Measurements from ENCODE around the gene SNCB.

The SNCB gene

GRCh38 chr5:176660860-176661641 lies 30.7 kb upstream of the SNCB start:
- FAIRE-seq: no peak

GRCh38 chr5:176660530-176660859 lies 30.2 kb upstream of the SNCB start:
- no peak for FAIRE-seq

- FAIRE-seq: no peak
These were observed 29.6 kb upstream of the SNCB start for GRCh38 chr5:176659860-176660461.

GRCh38 chr5:176659512-176659839 lies 29.1 kb upstream of the SNCB start:
- no peak for FAIRE-seq

- FAIRE-seq: no peak
These were observed 28.6 kb upstream of the SNCB start for GRCh38 chr5:176658817-176659511.

- FAIRE-seq: no peak
These were observed 27.8 kb upstream of the SNCB start for GRCh38 chr5:176658007-176658599.

GRCh38 chr5:176656467-176656990 lies 26.2 kb upstream of the SNCB start:
- FAIRE-seq: no peak

- no peak for FAIRE-seq
These were observed 24.5 kb upstream of the SNCB start for GRCh38 chr5:176654856-176655255.

GRCh38 chr5:176653401-176654385 lies 23.4 kb upstream of the SNCB start:
- no peak for FAIRE-seq

- FAIRE-seq: no peak
These were observed 21.8 kb upstream of the SNCB start for GRCh38 chr5:176652136-176652535.

- no peak for FAIRE-seq
These were observed 21.2 kb upstream of the SNCB start for GRCh38 chr5:176651472-176651980.

GRCh38 chr5:176650354-176650884 lies 20.1 kb upstream of the SNCB start:
- no peak for FAIRE-seq

GRCh38 chr5:176648474-176649194 lies 18.3 kb upstream of the SNCB start:
- no peak for FAIRE-seq

GRCh38 chr5:176647843-176648473 lies 17.6 kb upstream of the SNCB start:
- no peak for FAIRE-seq

GRCh38 chr5:176647030-176647842 lies 16.9 kb upstream of the SNCB start, which contains the start of gene TSPAN17:
TSS of gene TSPAN17 (plus strand) at chr5:176647484. CDS start at chr5:176647616, 132 bp downstream.
- peak; percentile 87 for FAIRE-seq

- FAIRE-seq: no peak
These were observed 16.3 kb upstream of the SNCB start for GRCh38 chr5:176646707-176647029.

GRCh38 chr5:176646049-176646706 lies 15.8 kb upstream of the SNCB start:
- no peak for FAIRE-seq

- no peak for FAIRE-seq
These were observed 14.7 kb upstream of the SNCB start for GRCh38 chr5:176644878-176645670.

All from TTC549 (cell line).